B cell (primary cell): Measurements from ENCODE around the gene DLG2. TPM values are rescaled to one million over a fixed set of nuclear protein-coding genes. Genes with fewer than 3 reads are reported as not detected.

Source experiments
- ATAC-seq: fragments of 200-7000 bp; cut with Tn5 transposase; one replicate; pipeline ENCODE4 v1.10.0; 2021; ENCODE audit warnings: low read depth, mild to moderate bottlenecking, moderate number of reproducible peaks, moderate library complexity
- CTCF ChIA-PET: fragments of 350-600 bp; sonication (Branson Sonifier 250); formaldehyde crosslinking; loops from one replicate; lab custom pipeline; 2021; ENCODE audit warnings: antibody characterized with exemption, inconsistent platforms; lab: Charles Lee
- POLR2A ChIA-PET: fragments of 350-600 bp; sonication (Branson Sonifier 250); formaldehyde crosslinking; loops from one replicate; lab custom pipeline; 2021; ENCODE audit warnings: antibody characterized with exemption; lab: Charles Lee
- DNase-seq: peaks from one replicate; pipeline ENCODE4 v3.0.0; 2013
- H2AFZ ChIP-seq: 2 replicates; pipeline ENCODE4 v1.6.1; 2012; ENCODE audit warnings: mild to moderate bottlenecking, low read depth, low read length; ENCODE audit not compliant: insufficient read depth, poor library complexity, severe bottlenecking
- H3K27ac ChIP-seq, 2 donors: 1 replicate in 1 of 2; 2 replicates in 1 of 2; pipeline ENCODE4 v1.5.1; 2012 to 2013; ENCODE audit warnings: low read length in 2 of 2, mild to moderate bottlenecking in 2 of 2, moderate library complexity in 1 of 2
- H3K27me3 ChIP-seq, 4 experiments: fragments of 200-600 bp in 1 of 4; sonication (generic) in 1 of 4; replicated peaks in 1 of 4; 1 replicate in 2 of 4; 2 replicates in 2 of 4; pipeline versions ENCODE4 v1.6.1 to v1.7.0; 2013 to 2016; ENCODE audit warnings: low read length in 3 of 4, mild to moderate bottlenecking in 2 of 4, mixed read lengths in 1 of 4, moderate library complexity in 1 of 4; ENCODE audit not compliant: insufficient read depth in 4 of 4, control insufficient read depth in 3 of 4; ENCODE audit errors: control extremely low read depth in 1 of 4
- H3K36me3 ChIP-seq, 2 experiments: replicated peaks in 1 of 2; 1 replicate in 1 of 2; 2 replicates in 1 of 2; pipeline versions ENCODE4 v1.6.1 to v1.7.1; 2013; ENCODE audit warnings: low read length in 1 of 2; ENCODE audit not compliant: insufficient read depth in 2 of 2, control insufficient read depth in 1 of 2; ENCODE audit errors: control extremely low read depth in 1 of 2, extremely low read depth in 1 of 2
- H3K4me1 ChIP-seq, 2 donors: fragments of 200-600 bp in 1 of 2; sonication (generic) in 1 of 2; 1 replicate in 1 of 2; 2 replicates in 1 of 2; pipeline versions ENCODE4 v1.5.1 to v1.6.1; 2013 to 2017; ENCODE audit warnings: low read length in 2 of 2; ENCODE audit not compliant: control insufficient read depth in 2 of 2, insufficient read depth in 2 of 2
- H3K4me2 ChIP-seq: replicated peaks from 2 replicates; pipeline ENCODE3; 2012; ENCODE audit warnings: mild to moderate bottlenecking, low read depth, low read length; ENCODE audit not compliant: poor library complexity, severe bottlenecking
- H3K4me3 ChIP-seq, 5 experiments: fragments of 200-600 bp in 1 of 5; sonication (generic) in 1 of 5; 1 replicate in 3 of 5; 2 replicates in 2 of 5; pipeline versions ENCODE4 v1.5.1 to v1.7.0; 2011 to 2016; ENCODE audit warnings: low read length in 4 of 5, mild to moderate bottlenecking in 4 of 5, low read depth in 2 of 5, control low read depth in 1 of 5, moderate library complexity in 1 of 5; ENCODE audit not compliant: insufficient read depth in 1 of 5; ENCODE audit errors: control extremely low read depth in 1 of 5, extremely low read depth in 1 of 5
- H3K79me2 ChIP-seq: fragments of 200-600 bp; sonication (generic); one replicate; pipeline ENCODE4 v1.6.0; 2016; ENCODE audit warnings: low read length; ENCODE audit not compliant: control insufficient read depth, insufficient read depth
- H3K9ac ChIP-seq: fragments of 200-600 bp; sonication (generic); 2 replicates; pipeline ENCODE4 v1.6.1; 2017; ENCODE audit warnings: mild to moderate bottlenecking, low read length, moderate library complexity
- H3K9me3 ChIP-seq, 3 donors: one replicate each; pipeline versions ENCODE4 v1.6.1 to v1.7.1; 2013; ENCODE audit warnings: low read length in 2 of 3; ENCODE audit not compliant: control insufficient read depth in 2 of 3, insufficient read depth in 1 of 3; ENCODE audit errors: control extremely low read depth in 1 of 3
- H4K20me1 ChIP-seq: 2 replicates; pipeline ENCODE4 v1.6.0; 2012; ENCODE audit warnings: mild to moderate bottlenecking, low read length; ENCODE audit not compliant: insufficient read depth, control insufficient read depth, poor library complexity, severe bottlenecking
- H3K27ac Mint-ChIP-seq: one replicate; pipeline ENCODE4 v1.8.0; 2021; ENCODE audit warnings: mixed read lengths
- H3K27me3 Mint-ChIP-seq: one replicate; pipeline ENCODE4 v1.8.0; 2021; ENCODE audit warnings: mixed read lengths
- H3K4me1 Mint-ChIP-seq: one replicate; pipeline ENCODE4 v1.8.0; 2021; ENCODE audit warnings: mixed read lengths
- H3K4me3 Mint-ChIP-seq: one replicate; pipeline ENCODE4 v1.8.0; 2021; ENCODE audit warnings: mixed read lengths
- H3K9me3 Mint-ChIP-seq: one replicate; pipeline ENCODE4 v1.8.0; 2022; ENCODE audit warnings: mixed read lengths; ENCODE audit not compliant: insufficient read depth
- EZH2 ChIP-seq: IDR thresholded peaks from 2 replicates; pipeline ENCODE4 v1.6.1; 2012; ENCODE audit warnings: borderline replicate concordance, low read depth, mild to moderate bottlenecking, moderate library complexity, low read length; ENCODE audit not compliant: insufficient read depth, poor library complexity, severe bottlenecking
- WGBS: methylation state at CpG from one replicate; pipeline ENCODE4 v1.1.5; 2013; ENCODE audit warnings: missing lambda C conversion rate; ENCODE audit not compliant: insufficient coverage; 5-methylcytosine and 5-hydroxymethylcytosine counted together
- intact Hi-C: fragments of 100-400 bp; cut with micrococcal nuclease; formaldehyde crosslinking; loops from one replicate; pipeline ENCODE4 v1.10.0; 2022
- polyA plus RNA-seq: library from polyadenylated mRNA; depleted of rRNA; stranded (reverse); fragments of >200 nt; gene quantifications from 2 replicates; pipeline ENCODE4 v1.2.3, GENCODE V29; 2012
- total RNA-seq, 2 donors: library from RNA; stranded (reverse); fragments of 120-200 nt in 1 of 2; gene quantifications; 1 replicate in 1 of 2; 2 replicates in 1 of 2; pipeline versions ENCODE4 v1.2.3 to v1.2.4, GENCODE V29; 2013 to 2022
- TF ChIP-seq, protein P1 (sequence below): fragments of 200-600 bp; IDR thresholded peaks from one replicate; pipeline ENCODE4 v1.8.0; 2022; ENCODE audit warnings: antibody characterized with exemption, mild to moderate bottlenecking

Gene DLG2
- total and polyA plus RNA-seq, 2 donors (not counting 1 experiment from before 2014, with no cell fraction given) = 0.54 to 5.4 TPM

DNA sequence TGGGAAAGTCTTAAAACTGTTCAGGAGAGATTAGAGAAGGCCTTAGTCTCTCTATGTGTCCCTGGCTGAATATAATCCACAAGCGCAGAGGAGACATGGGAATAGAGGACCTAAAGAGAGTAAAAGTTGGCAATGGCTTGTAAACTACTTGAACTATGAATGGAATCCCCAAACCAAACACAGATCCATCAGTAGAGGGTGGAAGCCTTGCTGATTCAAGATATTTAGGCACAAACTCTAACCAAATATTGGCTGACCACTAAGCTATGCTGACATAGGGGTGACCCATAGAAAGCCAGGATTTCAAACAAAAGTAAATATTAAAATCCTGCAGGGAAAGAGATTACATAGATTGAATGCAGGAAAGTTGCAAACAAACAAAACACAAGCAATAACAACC, 439.2 kb downstream of the DLG2 start:
- CTCF ChIA-PET = no interaction called here
- WGBS = no CpG with 5 or more reads among the region's 1 CpG
- intact Hi-C loops = no loop called here

GRCh38 chr11:85184721-85185120, 442.4 kb downstream of the DLG2 start:
- Mint-ChIP-seq H3K4me3 (no peak overlapping the region), H3K27ac (no peak overlapping the region), H3K27me3 (no peaks in the 10 kb centered on the region), H3K9me3 (no peaks in the 10 kb centered on the region), H3K4me1 (peaks cover 12% of the 10 kb centered on the region)
- DNase-seq (no peak), ATAC-seq (no peak)
- no peak overlapping the region for H3K9ac ChIP-seq
- no peak overlapping the region for H3K4me2 ChIP-seq
- no CpG with 5 or more reads among the region's 1 CpG for WGBS
- H3K79me2 ChIP-seq = no peaks in the 10 kb centered on the region
- no peak overlapping the region for H3K27ac ChIP-seq
- intact Hi-C loops = loop anchor here (5.0 kb wide), 1 partner anchor 627 kb away; no protein-coding TSS in a partner anchor
- TF ChIP-seq, protein P1, sequence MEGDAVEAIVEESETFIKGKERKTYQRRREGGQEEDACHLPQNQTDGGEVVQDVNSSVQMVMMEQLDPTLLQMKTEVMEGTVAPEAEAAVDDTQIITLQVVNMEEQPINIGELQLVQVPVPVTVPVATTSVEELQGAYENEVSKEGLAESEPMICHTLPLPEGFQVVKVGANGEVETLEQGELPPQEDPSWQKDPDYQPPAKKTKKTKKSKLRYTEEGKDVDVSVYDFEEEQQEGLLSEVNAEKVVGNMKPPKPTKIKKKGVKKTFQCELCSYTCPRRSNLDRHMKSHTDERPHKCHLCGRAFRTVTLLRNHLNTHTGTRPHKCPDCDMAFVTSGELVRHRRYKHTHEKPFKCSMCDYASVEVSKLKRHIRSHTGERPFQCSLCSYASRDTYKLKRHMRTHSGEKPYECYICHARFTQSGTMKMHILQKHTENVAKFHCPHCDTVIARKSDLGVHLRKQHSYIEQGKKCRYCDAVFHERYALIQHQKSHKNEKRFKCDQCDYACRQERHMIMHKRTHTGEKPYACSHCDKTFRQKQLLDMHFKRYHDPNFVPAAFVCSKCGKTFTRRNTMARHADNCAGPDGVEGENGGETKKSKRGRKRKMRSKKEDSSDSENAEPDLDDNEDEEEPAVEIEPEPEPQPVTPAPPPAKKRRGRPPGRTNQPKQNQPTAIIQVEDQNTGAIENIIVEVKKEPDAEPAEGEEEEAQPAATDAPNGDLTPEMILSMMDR = no peak
- no peak for TF ChIP-seq EZH2
- peaks cover 0 to 5% of the 10 kb centered on the region in 2 donors for H3K4me1 ChIP-seq
- H3K4me3 ChIP-seq = no peak overlapping the region
- ChIA-PET CTCF (no interaction called here), POLR2A (no interaction called here)
- H3K9me3 ChIP-seq = peaks cover 0 to 3% (median 0%) of the 10 kb centered on the region in 3 donors
- H3K36me3 ChIP-seq = no peaks in the 10 kb centered on the region
- no peak overlapping the region for H2AFZ ChIP-seq
- no peaks in the 10 kb centered on the region for H4K20me1 ChIP-seq
- H3K27me3 ChIP-seq = no peaks in the 10 kb centered on the region

More for the DNA sequence above, 439.2 kb downstream of the DLG2 start:
- POLR2A ChIA-PET = no interaction called here
- Mint-ChIP-seq H3K4me3 (no peak overlapping the region), H3K27me3 (no peaks in the 10 kb centered on the region), H3K27ac (no peak overlapping the region), H3K4me1 (no peaks in the 10 kb centered on the region), H3K9me3 (no peaks in the 10 kb centered on the region)
- Histone ChIP-seq H3K9me3 (peaks cover 0 to 3% (median 0%) of the 10 kb centered on the region in 3 donors), H3K4me1 (no peaks in the 10 kb centered on the region), H2AFZ (no peak overlapping the region), H3K4me2 (no peak overlapping the region), H3K27ac (no peak overlapping the region), H3K36me3 (no peaks in the 10 kb centered on the region), H3K79me2 (no peaks in the 10 kb centered on the region), H3K9ac (no peak overlapping the region), H3K27me3 (no peaks in the 10 kb centered on the region), H4K20me1 (no peaks in the 10 kb centered on the region), H3K4me3 (no peak overlapping the region)
- TF ChIP-seq, protein P1 = no peak
- no peak for TF ChIP-seq EZH2
- DNase-seq (no peak), ATAC-seq (no peak)
